Neural cell (in vitro differentiated cells): ENCODE measurements around the gene IL15RA. TPM values are rescaled to one million over a fixed set of nuclear protein-coding genes. Genes with fewer than 3 reads are reported as not detected.

ENCODE experiments used
- H2AFZ ChIP-seq: fragments of 200-600, 300-800 bp; sonication (generic), shearing (Covaris generic); 2 replicates; pipeline ENCODE4 v1.6.0; 2014; ENCODE audit warnings: low read depth, mild to moderate bottlenecking, antibody characterized with exemption, low read length, moderate library complexity
- H3F3A ChIP-seq: fragments of 200-600 bp; shearing (Covaris generic); 2 replicates; pipeline ENCODE4 v1.6.1; 2016; ENCODE audit warnings: mild to moderate bottlenecking, moderate library complexity, mixed read lengths, antibody characterized with exemption, low read length; ENCODE audit not compliant: insufficient read depth, poor library complexity, severe bottlenecking
- H3K27ac ChIP-seq: fragments of 200-600, 300-800 bp; sonication (generic), shearing (Covaris generic); 2 replicates; pipeline ENCODE4 v1.5.1; 2014; ENCODE audit warnings: mild to moderate bottlenecking, low read length, moderate library complexity
- H3K27me3 ChIP-seq: fragments of 300-800, 200-600 bp; sonication (generic), shearing (Covaris generic); 2 replicates; pipeline ENCODE4 v1.6.0; 2014; ENCODE audit warnings: mild to moderate bottlenecking, low read depth, low read length, moderate library complexity; ENCODE audit not compliant: insufficient read depth
- H3K36me3 ChIP-seq: fragments of 300-800, 200-600 bp; sonication (generic), shearing (Covaris generic); 2 replicates; pipeline ENCODE4 v1.5.1; 2014; ENCODE audit warnings: mild to moderate bottlenecking, antibody characterized with exemption, low read length, moderate library complexity; ENCODE audit not compliant: insufficient read depth
- H3K4me2 ChIP-seq: fragments of 300-800, 200-600 bp; sonication (generic), shearing (Covaris generic); 2 replicates; pipeline ENCODE4 v1.6.0; 2014; ENCODE audit warnings: mild to moderate bottlenecking, low read length
- H3K4me3 ChIP-seq: fragments of 300-800, 200-600 bp; sonication (generic), shearing (Covaris generic); 2 replicates; pipeline ENCODE4 v1.5.1; 2014; ENCODE audit warnings: mild to moderate bottlenecking, low read length, moderate library complexity
- H3K79me2 ChIP-seq: fragments of 200-600 bp; shearing (Covaris generic); replicated peaks from 2 replicates; pipeline ENCODE4 v1.6.0; 2014; ENCODE audit warnings: mild to moderate bottlenecking, low read length, moderate library complexity; ENCODE audit not compliant: insufficient read depth
- H3K9ac ChIP-seq: fragments of 300-800, 200-600 bp; sonication (generic), shearing (Covaris generic); 2 replicates; pipeline ENCODE4 v1.6.1; 2016; ENCODE audit warnings: mild to moderate bottlenecking, low read length, mixed read lengths
- H3K9me2 ChIP-seq: fragments of 200-600 bp; shearing (Covaris generic); 2 replicates; pipeline ENCODE4 v1.6.1; 2016; ENCODE audit warnings: mild to moderate bottlenecking, low read length, mixed read lengths; ENCODE audit not compliant: insufficient read depth
- H3K9me3 ChIP-seq: fragments of 200-600, 300-800 bp; sonication (generic), shearing (Covaris generic); 2 replicates; pipeline ENCODE4 v1.6.1; 2016; ENCODE audit warnings: mild to moderate bottlenecking, mixed run types, low read length, moderate library complexity, mixed read lengths
- H4K20me1 ChIP-seq: fragments of 200-600 bp; shearing (Covaris generic); 2 replicates; pipeline ENCODE4 v1.6.1; 2016; ENCODE audit warnings: mild to moderate bottlenecking, mixed run types; ENCODE audit not compliant: insufficient read depth
- CTCF ChIP-seq: fragments of 450-650 bp; IDR thresholded peaks from 2 replicates; pipeline ENCODE4 v1.5.1; 2014; ENCODE audit warnings: antibody characterized with exemption, mild to moderate bottlenecking, moderate library complexity; ENCODE audit not compliant: poor library complexity, severe bottlenecking
- EP300 ChIP-seq: fragments of 450-650 bp; conservative IDR thresholded peaks from 2 replicates; pipeline ENCODE4 v1.6.1; 2014; ENCODE audit warnings: antibody characterized with exemption, mild to moderate bottlenecking, moderate library complexity; ENCODE audit not compliant: poor library complexity, severe bottlenecking
- EZH2 ChIP-seq: fragments of 200-600, 300-800 bp; shearing (Covaris generic), sonication (generic); IDR thresholded peaks from 2 replicates; pipeline ENCODE4 v1.6.1; 2014; ENCODE audit warnings: antibody characterized with exemption, low read length, borderline replicate concordance, mild to moderate bottlenecking; ENCODE audit not compliant: insufficient read depth, poor library complexity, severe bottlenecking
- MXI1 ChIP-seq: fragments of 450-650 bp; conservative IDR thresholded peaks from 2 replicates; pipeline ENCODE4 v1.6.1; 2014; ENCODE audit warnings: antibody characterized with exemption, mild to moderate bottlenecking; ENCODE audit not compliant: poor library complexity, severe bottlenecking
- POLR2AphosphoS5 ChIP-seq: IDR thresholded peaks from 2 replicates; pipeline ENCODE4 v1.6.1; 2012
- RAD21 ChIP-seq: fragments of 450-650 bp; conservative IDR thresholded peaks from 2 replicates; pipeline ENCODE4 v1.6.1; 2014; ENCODE audit warnings: antibody characterized with exemption, mild to moderate bottlenecking, moderate library complexity
- REST ChIP-seq: IDR thresholded peaks from 2 replicates; pipeline ENCODE4 v1.6.1; 2012; ENCODE audit warnings: borderline replicate concordance
- SMC3 ChIP-seq: fragments of 450-650 bp; conservative IDR thresholded peaks from 2 replicates; pipeline ENCODE4 v1.6.1; 2014; ENCODE audit warnings: antibody characterized with exemption, mild to moderate bottlenecking, moderate library complexity; ENCODE audit not compliant: poor library complexity
- TAF1 ChIP-seq: IDR thresholded peaks from 2 replicates; pipeline ENCODE4 v1.6.1; 2012; ENCODE audit warnings: low read depth
- polyA plus RNA-seq: library from polyadenylated mRNA; depleted of rRNA; stranded (reverse); fragments of >200 nt; gene quantifications from 2 replicates; pipeline ENCODE4 v1.2.3, GENCODE V29; 2014

The IL15RA gene
- polyA plus RNA-seq, 1 donor from 2014 or later, result not detected

GRCh38 chr10:6014241-6014761, 37.0 kb upstream of the IL15RA start:
- Histone ChIP-seq H3K4me2 (no peak overlapping the region), H3K36me3 (no peaks in the 10 kb centered on the region), H3K9me2 (no peaks in the 10 kb centered on the region), H3F3A (no peaks in the 10 kb centered on the region), H2AFZ (no peak overlapping the region), H3K4me3 (no peak overlapping the region), H3K9me3 (no peaks in the 10 kb centered on the region), H3K79me2 (no peaks in the 10 kb centered on the region), H3K27me3 (no peaks in the 10 kb centered on the region), H4K20me1 (no peaks in the 10 kb centered on the region), H3K27ac (no peak overlapping the region), H3K9ac (no peak overlapping the region)
- TF ChIP-seq RAD21 (no peak), SMC3 (peak; percentile 34), EP300 (no peak), CTCF (peak; percentile 39)

GRCh38 chr10:6013413-6014192, 36.3 kb upstream of the IL15RA start:
- Histone ChIP-seq H3K9ac (no peak overlapping the region), H3K36me3 (no peaks in the 10 kb centered on the region), H3F3A (no peaks in the 10 kb centered on the region), H3K9me2 (no peaks in the 10 kb centered on the region), H3K4me3 (no peak overlapping the region), H3K27me3 (no peaks in the 10 kb centered on the region), H2AFZ (no peak overlapping the region), H3K27ac (no peak overlapping the region), H3K9me3 (no peaks in the 10 kb centered on the region), H3K4me2 (no peak overlapping the region), H4K20me1 (no peaks in the 10 kb centered on the region), H3K79me2 (no peaks in the 10 kb centered on the region)
- TF ChIP-seq EZH2 (no peak), EP300 (no peak), REST (no peak), POLR2AphosphoS5 (no peak), RAD21 (no peak), SMC3 (no peak), TAF1 (no peak), MXI1 (no peak), CTCF (no peak)
